HG02610 (cell line): ENCODE results near the gene SCFD2.

ENCODE experiments used
- ATAC-seq: cut with Tn5 transposase; IDR thresholded peaks from one replicate; pipeline ENCODE4 v1.9.1; 2021; ENCODE audit warnings: mild to moderate bottlenecking, moderate library complexity; ENCODE audit not compliant: unreplicated experiment

SCFD2 gene

GRCh38 chr4:52966781-52967180, 399.1 kb downstream of the SCFD2 start:
- no peak for ATAC-seq

GRCh38 chr4:52966172-52966571, 399.7 kb downstream of the SCFD2 start:
- ATAC-seq: no peak

- ATAC-seq: no peak
These were observed 401.2 kb downstream of the SCFD2 start for GRCh38 chr4:52964561-52965101.

GRCh38 chr4:52964011-52964410, 401.9 kb downstream of the SCFD2 start:
- ATAC-seq: no peak

- no peak for ATAC-seq
These were observed 403.1 kb downstream of the SCFD2 start for GRCh38 chr4:52962721-52963120.

GRCh38 chr4:52961666-52962412, 404.0 kb downstream of the SCFD2 start:
- no peak for ATAC-seq

- no peak for ATAC-seq
These were observed 406.3 kb downstream of the SCFD2 start for GRCh38 chr4:52959541-52959940.

GRCh38 chr4:52957835-52958631, 407.8 kb downstream of the SCFD2 start:
- no peak for ATAC-seq

GRCh38 chr4:52957220-52957686, 408.6 kb downstream of the SCFD2 start:
- ATAC-seq: no peak

- ATAC-seq: no peak
These were observed 409.2 kb downstream of the SCFD2 start for GRCh38 chr4:52956691-52957090.

GRCh38 chr4:52954560-52955170, 411.2 kb downstream of the SCFD2 start:
- no peak for ATAC-seq

GRCh38 chr4:52952540-52952939, 413.3 kb downstream of the SCFD2 start:
- no peak for ATAC-seq

GRCh38 chr4:52951016-52951415, 414.8 kb downstream of the SCFD2 start:
- no peak for ATAC-seq

GRCh38 chr4:52950226-52950625, 415.6 kb downstream of the SCFD2 start:
- ATAC-seq: no peak

- no peak for ATAC-seq
These were observed 416.5 kb downstream of the SCFD2 start for GRCh38 chr4:52949336-52949735.

GRCh38 chr4:52948057-52948423, 417.8 kb downstream of the SCFD2 start:
- no peak for ATAC-seq

- ATAC-seq: no peak
These were observed 418.3 kb downstream of the SCFD2 start for GRCh38 chr4:52947401-52948056.

GRCh38 chr4:52946855-52947254, 419.0 kb downstream of the SCFD2 start:
- ATAC-seq: no peak

- no peak for ATAC-seq
These were observed 419.9 kb downstream of the SCFD2 start for GRCh38 chr4:52945982-52946381.

GRCh38 chr4:52945326-52945898, 420.4 kb downstream of the SCFD2 start:
- no peak for ATAC-seq

GRCh38 chr4:52943677-52944076, 422.2 kb downstream of the SCFD2 start:
- ATAC-seq: no peak
